A549 treated with DMSO at 1 μM for 4 hours (cell line): ENCODE results near the gene ODR4. TPM values are rescaled to one million over a fixed set of nuclear protein-coding genes. Genes with fewer than 3 reads are reported as not detected.

Experiments
- total RNA-seq: library from RNA; stranded (reverse); fragments of 200-300 nt; extraction: Qiagen RNA extraction; gene quantifications from 5 replicates; pipeline ENCODE4 v1.2.3, GENCODE V29; 2022; ENCODE audit warnings: low read depth

ODR4 gene
- total RNA-seq: 15.7 to 20.0 TPM (median 17.8 TPM) in 5 replicates

GRCh38 chr1:186375152-186375928 is at the start of gene ODR4, which contains the start of gene TPR:
Gene ODR4, plus strand, starts transcription at chr1:186375838. Its CDS starts 3,948 bp downstream, at chr1:186379786.
Gene TPR, minus strand, starts transcription at chr1:186375253. Its CDS starts 225 bp downstream, at chr1:186375028.

GRCh38 chr1:186461014-186461413 is 85.4 kb downstream of the ODR4 start, which contains the start of gene PDC:
Gene PDC, minus strand, starts transcription at chr1:186461114. Its CDS starts 11,655 bp downstream, at chr1:186449459.

Other genes starting within 250 kb of the ODR4 start
- 0.06 to 0.14 TPM (median 0.08 TPM) in 5 replicates for gene PRG4, start 79.6 kb upstream of the ODR4 start, total RNA-seq
- gene TPR, start 585 bp upstream of the ODR4 start, total RNA-seq: 45.7 to 51.6 TPM (median 49.3 TPM) in 5 replicates
- not detected in 5 replicates for gene PDC, start 85.3 kb downstream of the ODR4 start, total RNA-seq